Fibroblast of lung (primary cell): ENCODE data around the gene RERE. TPM values are rescaled to one million over a fixed set of nuclear protein-coding genes. Genes with fewer than 3 reads are reported as not detected.

Experiments used
- DNase-seq, 2 donors: peaks; one replicate each; pipeline versions ENCODE4 v3.0.0 to v3.0.0-alpha.2; 2010; ENCODE audit warnings: low read depth in 2 of 2
- H2AFZ ChIP-seq: 2 replicates; pipeline ENCODE4 v1.5.1; 2012; ENCODE audit warnings: low read length, control low read depth, inconsistent platforms
- H3K27ac ChIP-seq: 2 replicates; pipeline ENCODE4 v1.5.1; 2011; ENCODE audit warnings: low read length, control low read depth; ENCODE audit not compliant: insufficient read depth
- H3K27me3 ChIP-seq: 2 replicates; pipeline ENCODE4 v1.5.1; 2011; ENCODE audit warnings: mild to moderate bottlenecking, low read length; ENCODE audit not compliant: control insufficient read depth, insufficient read depth
- H3K36me3 ChIP-seq: 2 replicates; pipeline ENCODE4 v1.5.1; 2011; ENCODE audit warnings: low read length; ENCODE audit not compliant: control insufficient read depth, insufficient read depth
- H3K4me1 ChIP-seq: 2 replicates; pipeline ENCODE4 v1.5.1; 2011; ENCODE audit warnings: low read length; ENCODE audit not compliant: control insufficient read depth, insufficient read depth; ENCODE audit errors: extremely low read depth
- H3K4me2 ChIP-seq: 2 replicates; pipeline ENCODE4 v1.5.1; 2011; ENCODE audit warnings: low read length, control low read depth; ENCODE audit not compliant: insufficient read depth; ENCODE audit errors: extremely low read depth
- H3K4me3 ChIP-seq, 4 experiments: fragments of 200-600 bp in 1 of 4; sonication (generic) in 1 of 4; replicated peaks in 1 of 4; 2 replicates each; pipeline ENCODE4 v1.5.1; 2011 to 2016; ENCODE audit warnings: low read length in 4 of 4, low read depth in 3 of 4, mild to moderate bottlenecking in 3 of 4, control low read depth in 2 of 4, inconsistent platforms in 1 of 4, mixed read lengths in 1 of 4; ENCODE audit not compliant: insufficient read depth in 1 of 4; ENCODE audit errors: control extremely low read depth in 1 of 4
- H3K79me2 ChIP-seq: 2 replicates; pipeline ENCODE4 v1.5.1; 2012; ENCODE audit warnings: mild to moderate bottlenecking, low read length, inconsistent platforms; ENCODE audit not compliant: control insufficient read depth, insufficient read depth
- H3K9ac ChIP-seq: 2 replicates; pipeline ENCODE4 v1.5.1; 2011; ENCODE audit warnings: mild to moderate bottlenecking, low read length, control low read depth; ENCODE audit not compliant: insufficient read depth
- H3K9me3 ChIP-seq: 2 replicates; pipeline ENCODE4 v1.5.1; 2012; ENCODE audit warnings: low read depth, low read length; ENCODE audit not compliant: control insufficient read depth, insufficient read depth
- H4K20me1 ChIP-seq: 2 replicates; pipeline ENCODE4 v1.5.1; 2011; ENCODE audit warnings: low read length; ENCODE audit not compliant: control insufficient read depth, insufficient read depth; ENCODE audit errors: extremely low read depth
- CTCF ChIP-seq, 2 donors: IDR thresholded peaks in 1 of 2; conservative IDR thresholded peaks in 1 of 2; 1 replicate in 1 of 2; 2 replicates in 1 of 2; pipeline ENCODE4 v1.5.1; 2011 to 2012; ENCODE audit warnings: low read length in 2 of 2, control low read depth in 1 of 2, inconsistent platforms in 1 of 2, low read depth in 1 of 2, mild to moderate bottlenecking in 1 of 2
- EZH2 ChIP-seq: IDR thresholded peaks from 2 replicates; pipeline ENCODE4 v1.5.1; 2012; ENCODE audit warnings: low read length, control low read depth, mild to moderate bottlenecking; ENCODE audit errors: missing control alignments
- polyA plus RNA-seq, 2 donors: library from polyadenylated mRNA; depleted of rRNA in 1 of 2; stranded (reverse) in 1 of 2; unstranded in 1 of 2; fragments of >200 nt; gene quantifications; 2 replicates each; pipeline ENCODE4 v1.2.1, GENCODE V29; 2011 to 2012; ENCODE audit warnings: missing spikeins in 1 of 2
- total RNA-seq: library from RNA; depleted of rRNA; stranded (reverse); fragments of >200 nt; gene quantifications from 2 replicates; pipeline ENCODE4 v1.2.1, GENCODE V29; 2014

RERE gene
- total and polyA plus RNA-seq, 2 donors (not counting 1 experiment from before 2014, with no cell fraction given): 3.7 to 51.0 TPM

GRCh38 chr1:8324176-8324810 is 493.1 kb downstream of the RERE start:
- Histone ChIP-seq H2AFZ (no peak overlapping the region), H3K36me3 (no peaks in the 10 kb centered on the region), H3K9me3 (no peaks in the 10 kb centered on the region), H4K20me1 (no peaks in the 10 kb centered on the region), H3K4me3 (no peak overlapping the region), H3K4me2 (no peak overlapping the region), H3K27me3 (no peaks in the 10 kb centered on the region), H3K9ac (no peak overlapping the region), H3K27ac (no peak overlapping the region), H3K4me1 (no peaks in the 10 kb centered on the region), H3K79me2 (no peaks in the 10 kb centered on the region)
- no peak for TF ChIP-seq EZH2
- no peak for DNase-seq

GRCh38 chr1:8323706-8324105 is 493.7 kb downstream of the RERE start:
- H3K9me3 ChIP-seq: no peaks in the 10 kb centered on the region
- H4K20me1 ChIP-seq: no peaks in the 10 kb centered on the region
- TF ChIP-seq CTCF (conservative IDR thresholded peaks at IDR 0.05 in 1 of 2, IDR thresholded peaks at IDR 0.05 in 1 of 2; ENCODE audit: low read depth in 1 of 2, low read length in 2 of 2): no peak
- TF ChIP-seq EZH2: no peak
- no peaks in the 10 kb centered on the region for H3K36me3 ChIP-seq
- H3K79me2 ChIP-seq: no peaks in the 10 kb centered on the region
- no peak overlapping the region for H3K4me2 ChIP-seq
- H3K9ac ChIP-seq: no peak overlapping the region
- DNase-seq: no peak
- no peak overlapping the region for H3K27ac ChIP-seq
- H3K27me3 ChIP-seq: no peaks in the 10 kb centered on the region
- H3K4me3 ChIP-seq: no peak overlapping the region
- no peak overlapping the region for H2AFZ ChIP-seq
- peaks cover under 1% of the 10 kb centered on the region for H3K4me1 ChIP-seq

- H4K20me1 ChIP-seq: no peaks in the 10 kb centered on the region
- no peak overlapping the region for H3K9ac ChIP-seq
- H3K27me3 ChIP-seq: no peaks in the 10 kb centered on the region
- peaks cover 9% of the 10 kb centered on the region for H3K4me1 ChIP-seq
- H3K4me2 ChIP-seq: no peak overlapping the region
- H3K79me2 ChIP-seq: no peaks in the 10 kb centered on the region
- no peak overlapping the region for H2AFZ ChIP-seq
- H3K27ac ChIP-seq: no peak overlapping the region
- H3K9me3 ChIP-seq: no peaks in the 10 kb centered on the region
- H3K36me3 ChIP-seq: no peaks in the 10 kb centered on the region
- no peak overlapping the region for H3K4me3 ChIP-seq
- TF ChIP-seq CTCF (conservative IDR thresholded peaks at IDR 0.05 in 1 of 2, IDR thresholded peaks at IDR 0.05 in 1 of 2; ENCODE audit: low read depth in 1 of 2, low read length in 2 of 2) (no peak), EZH2 (no peak)
- no peak for DNase-seq
These were observed 495.8 kb downstream of the RERE start for GRCh38 chr1:8321612-8322011.
